HG02763 (cell line): ENCODE results near the gene KDM7A.

Experiments used
- ATAC-seq: cut with Tn5 transposase; IDR thresholded peaks from one replicate; pipeline ENCODE4 v1.9.1; 2021; ENCODE audit warnings: mild to moderate bottlenecking, moderate library complexity; ENCODE audit not compliant: unreplicated experiment

The KDM7A gene

GRCh38 chr7:140059273-140060242 lies 117.2 kb downstream of the KDM7A start:
- ATAC-seq, result no peak

GRCh38 chr7:140058517-140058916 lies 118.3 kb downstream of the KDM7A start:
- no peak for ATAC-seq

- ATAC-seq, result no peak
Observed at GRCh38 chr7:140057143-140057535, 119.6 kb downstream of the KDM7A start.

GRCh38 chr7:140056431-140057142 lies 120.2 kb downstream of the KDM7A start:
- no peak for ATAC-seq

- ATAC-seq, result no peak
Observed at GRCh38 chr7:140055833-140056232, 121.0 kb downstream of the KDM7A start.

GRCh38 chr7:140054751-140055150 lies 122.0 kb downstream of the KDM7A start:
- ATAC-seq, result no peak

- peak; percentile 77 for ATAC-seq
Observed at GRCh38 chr7:140053812-140054539, 122.8 kb downstream of the KDM7A start.

GRCh38 chr7:140051820-140052219 lies 125.0 kb downstream of the KDM7A start:
- ATAC-seq, result no peak

GRCh38 chr7:140050100-140050499 lies 126.7 kb downstream of the KDM7A start:
- no peak for ATAC-seq

- ATAC-seq, result no peak
Observed at GRCh38 chr7:140049339-140050024, 127.3 kb downstream of the KDM7A start.

- ATAC-seq, result no peak
Observed at GRCh38 chr7:140048989-140049338, 127.8 kb downstream of the KDM7A start.

- ATAC-seq, result no peak
Observed at GRCh38 chr7:140048138-140048537, 128.6 kb downstream of the KDM7A start.

GRCh38 chr7:140047197-140047596 lies 129.6 kb downstream of the KDM7A start:
- no peak for ATAC-seq

GRCh38 chr7:140045697-140046096 lies 131.1 kb downstream of the KDM7A start:
- no peak for ATAC-seq

GRCh38 chr7:140044251-140044650 lies 132.5 kb downstream of the KDM7A start:
- ATAC-seq, result no peak

GRCh38 chr7:140042386-140042670 lies 134.5 kb downstream of the KDM7A start:
- ATAC-seq, result no peak

- no peak for ATAC-seq
Observed at GRCh38 chr7:140041659-140042385, 135.0 kb downstream of the KDM7A start.

- no peak for ATAC-seq
Observed at GRCh38 chr7:140039896-140040295, 136.9 kb downstream of the KDM7A start.

- no peak for ATAC-seq
Observed at GRCh38 chr7:140039066-140039465, 137.7 kb downstream of the KDM7A start.

- no peak for ATAC-seq
Observed at GRCh38 chr7:140036224-140036962, 140.4 kb downstream of the KDM7A start.
